GM23338 (cell line): ENCODE results near the gene GRM4. TPM values are rescaled to one million over a fixed set of nuclear protein-coding genes. Genes with fewer than 3 reads are reported as not detected.

Source experiments
- ATAC-seq: fragments of 200-7000 bp; cut with Tn5 transposase; 3 replicates; pipeline ENCODE4 v1.9.1; 2020
- DNase-seq: peaks from one replicate; pipeline ENCODE4 v3.0.0-alpha.2; 2015; ENCODE audit warnings: low spot score
- H2AFZ ChIP-seq: fragments of 200-600 bp; sonication (generic); 2 replicates; pipeline ENCODE4 v1.8.0; 2016; ENCODE audit warnings: antibody characterized with exemption, mild to moderate bottlenecking, moderate library complexity
- H3F3A ChIP-seq: fragments of 200-600 bp; sonication (generic); replicated peaks from 2 replicates; pipeline ENCODE4 v1.8.0; 2017; ENCODE audit warnings: antibody characterized with exemption, mixed run types, low read depth
- H3K27ac ChIP-seq: fragments of 200-600 bp; sonication (generic); 2 replicates; pipeline ENCODE4 v1.6.1; 2016; ENCODE audit warnings: low read depth
- H3K27me3 ChIP-seq: fragments of 200-600 bp; sonication (generic); 2 replicates; pipeline ENCODE4 v1.8.0; 2016; ENCODE audit warnings: mild to moderate bottlenecking, mixed run types, moderate library complexity; ENCODE audit not compliant: insufficient read depth
- H3K36me3 ChIP-seq: fragments of 200-600 bp; sonication (generic); 2 replicates; pipeline ENCODE4 v1.8.0; 2016; ENCODE audit warnings: mild to moderate bottlenecking; ENCODE audit not compliant: insufficient read depth
- H3K4me1 ChIP-seq: fragments of 200-600 bp; sonication (generic); 2 replicates; pipeline ENCODE4 v1.8.0; 2016; ENCODE audit warnings: mild to moderate bottlenecking, moderate library complexity; ENCODE audit not compliant: insufficient read depth
- H3K4me2 ChIP-seq: fragments of 200-600 bp; sonication (generic); 2 replicates; pipeline ENCODE4 v1.7.1; 2017; ENCODE audit warnings: mixed run types
- H3K4me3 ChIP-seq: fragments of 200-600 bp; sonication (generic); 2 replicates; pipeline ENCODE4 v1.6.1; 2016; ENCODE audit warnings: mixed run types
- H3K79me2 ChIP-seq: fragments of 200-600 bp; sonication (generic); replicated peaks from 2 replicates; pipeline ENCODE4 v1.8.0; 2017; ENCODE audit warnings: mild to moderate bottlenecking; ENCODE audit not compliant: insufficient read depth
- H3K9me2 ChIP-seq: fragments of 200-600 bp; sonication (generic); 2 replicates; pipeline ENCODE4 v1.8.0; 2017; ENCODE audit not compliant: insufficient read depth
- H4K20me1 ChIP-seq: fragments of 200-600 bp; sonication (generic); replicated peaks from 2 replicates; pipeline ENCODE4 v1.8.0; 2017; ENCODE audit warnings: mild to moderate bottlenecking; ENCODE audit not compliant: insufficient read depth
- H3K27ac Mint-ChIP-seq: 2 replicates; pipeline ENCODE4 v1.8.0; 2020; ENCODE audit warnings: inconsistent platforms, mild to moderate bottlenecking, moderate library complexity, mixed read lengths
- H3K27me3 Mint-ChIP-seq: 3 replicates; pipeline ENCODE4 v1.8.0; 2022; ENCODE audit warnings: low read depth, mild to moderate bottlenecking, moderate library complexity, mixed read lengths, inconsistent platforms; ENCODE audit not compliant: insufficient read depth, poor library complexity
- H3K36me3 Mint-ChIP-seq: 3 replicates; pipeline ENCODE4 v1.8.0; 2021; ENCODE audit warnings: low read depth, mild to moderate bottlenecking, inconsistent platforms, moderate library complexity, mixed read lengths
- H3K4me1 Mint-ChIP-seq: 3 replicates; pipeline ENCODE4 v1.8.0; 2020; ENCODE audit warnings: mild to moderate bottlenecking, inconsistent platforms, mixed read lengths
- H3K4me3 Mint-ChIP-seq: 3 replicates; pipeline ENCODE4 v1.8.0; 2021; ENCODE audit warnings: moderate library complexity, mild to moderate bottlenecking, inconsistent platforms, mixed read lengths
- H3K9me3 Mint-ChIP-seq: 3 replicates; pipeline ENCODE4 v1.8.0; 2020; ENCODE audit warnings: moderate library complexity, mild to moderate bottlenecking, inconsistent platforms, mixed read lengths
- EZH2 ChIP-seq: fragments of 200-600 bp; sonication (generic); IDR thresholded peaks from one replicate; pipeline ENCODE4 v1.8.0; 2017; ENCODE audit warnings: antibody characterized with exemption, mild to moderate bottlenecking, low read depth; ENCODE audit not compliant: unreplicated experiment
- POLR2AphosphoS5 ChIP-seq: IDR thresholded peaks from 2 replicates; pipeline ENCODE4 v1.6.1; 2016; ENCODE audit warnings: antibody characterized with exemption, low read depth
- STAT1 ChIP-seq: IDR thresholded peaks from one replicate; pipeline ENCODE4 v1.6.1; 2016; ENCODE audit warnings: antibody characterized with exemption; ENCODE audit not compliant: unreplicated experiment
- ZNF331 ChIP-seq: fragments of 250-450 bp; sonication (Bioruptor Pico); IDR thresholded peaks from 2 replicates; pipeline ENCODE4 v1.5.0; 2020; ENCODE audit warnings: low read depth, mild to moderate bottlenecking, moderate library complexity
- polyA plus RNA-seq: library from polyadenylated mRNA; unstranded; fragments of >200 nt; fragmentation: Nextera tagmentation; extraction: Ambion mirVana; gene quantifications from 2 replicates; pipeline ENCODE4 v1.2.1, GENCODE V29; 2016
- total RNA-seq: library from RNA; depleted of rRNA; stranded (reverse); fragments of >200 nt; shearing (Covaris generic); gene quantifications from 2 replicates; pipeline ENCODE4 v1.2.3, GENCODE V29; 2014
- TF ChIP-seq, protein P1 (sequence below): IDR thresholded peaks from one replicate; pipeline ENCODE4 v1.6.1; 2018; ENCODE audit warnings: antibody characterized with exemption; ENCODE audit not compliant: unreplicated experiment
- TF ChIP-seq, protein P2 (sequence below), 2 experiments: fragments of 200-600 bp in 1 of 2; sonication (generic) in 1 of 2; conservative IDR thresholded peaks; 2 replicates each; pipeline versions ENCODE4 v1.5.1 to v1.6.1; 2016 to 2017; ENCODE audit warnings: antibody characterized with exemption in 2 of 2, low read depth in 2 of 2, mild to moderate bottlenecking in 2 of 2, moderate library complexity in 1 of 2
- TF ChIP-seq, protein P3 (sequence below): IDR thresholded peaks from 2 replicates; pipeline ENCODE4 v1.6.1; 2016; ENCODE audit warnings: antibody characterized with exemption

Gene GRM4
- total and polyA plus RNA-seq, 2 experiments from 2014 or later, result 7.0 to 30.6 TPM

DNA sequence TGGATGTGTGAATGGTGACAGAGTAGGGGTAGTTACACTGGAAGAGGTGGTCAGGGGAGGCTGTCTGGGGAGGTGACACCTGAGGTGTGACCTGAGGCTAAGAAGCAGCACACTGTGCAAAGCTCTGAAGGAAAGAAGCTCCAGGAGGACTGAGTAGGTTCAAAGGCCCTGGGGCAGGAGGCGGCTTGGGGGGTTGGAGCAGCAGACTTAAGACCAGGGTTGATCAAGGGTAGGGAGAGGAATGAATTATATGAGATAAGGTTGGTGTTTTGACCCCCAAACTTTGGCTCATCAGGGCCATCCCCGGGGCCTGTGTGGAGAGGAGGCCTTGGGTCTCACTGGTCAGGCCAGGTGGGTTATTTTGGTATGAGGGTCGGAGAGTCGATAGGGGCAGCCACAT, 166.1 kb downstream of the GRM4 start (continued):
- TF ChIP-seq, protein P1, sequence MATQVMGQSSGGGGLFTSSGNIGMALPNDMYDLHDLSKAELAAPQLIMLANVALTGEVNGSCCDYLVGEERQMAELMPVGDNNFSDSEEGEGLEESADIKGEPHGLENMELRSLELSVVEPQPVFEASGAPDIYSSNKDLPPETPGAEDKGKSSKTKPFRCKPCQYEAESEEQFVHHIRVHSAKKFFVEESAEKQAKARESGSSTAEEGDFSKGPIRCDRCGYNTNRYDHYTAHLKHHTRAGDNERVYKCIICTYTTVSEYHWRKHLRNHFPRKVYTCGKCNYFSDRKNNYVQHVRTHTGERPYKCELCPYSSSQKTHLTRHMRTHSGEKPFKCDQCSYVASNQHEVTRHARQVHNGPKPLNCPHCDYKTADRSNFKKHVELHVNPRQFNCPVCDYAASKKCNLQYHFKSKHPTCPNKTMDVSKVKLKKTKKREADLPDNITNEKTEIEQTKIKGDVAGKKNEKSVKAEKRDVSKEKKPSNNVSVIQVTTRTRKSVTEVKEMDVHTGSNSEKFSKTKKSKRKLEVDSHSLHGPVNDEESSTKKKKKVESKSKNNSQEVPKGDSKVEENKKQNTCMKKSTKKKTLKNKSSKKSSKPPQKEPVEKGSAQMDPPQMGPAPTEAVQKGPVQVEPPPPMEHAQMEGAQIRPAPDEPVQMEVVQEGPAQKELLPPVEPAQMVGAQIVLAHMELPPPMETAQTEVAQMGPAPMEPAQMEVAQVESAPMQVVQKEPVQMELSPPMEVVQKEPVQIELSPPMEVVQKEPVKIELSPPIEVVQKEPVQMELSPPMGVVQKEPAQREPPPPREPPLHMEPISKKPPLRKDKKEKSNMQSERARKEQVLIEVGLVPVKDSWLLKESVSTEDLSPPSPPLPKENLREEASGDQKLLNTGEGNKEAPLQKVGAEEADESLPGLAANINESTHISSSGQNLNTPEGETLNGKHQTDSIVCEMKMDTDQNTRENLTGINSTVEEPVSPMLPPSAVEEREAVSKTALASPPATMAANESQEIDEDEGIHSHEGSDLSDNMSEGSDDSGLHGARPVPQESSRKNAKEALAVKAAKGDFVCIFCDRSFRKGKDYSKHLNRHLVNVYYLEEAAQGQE, result no peak
- TF ChIP-seq, protein P2, sequence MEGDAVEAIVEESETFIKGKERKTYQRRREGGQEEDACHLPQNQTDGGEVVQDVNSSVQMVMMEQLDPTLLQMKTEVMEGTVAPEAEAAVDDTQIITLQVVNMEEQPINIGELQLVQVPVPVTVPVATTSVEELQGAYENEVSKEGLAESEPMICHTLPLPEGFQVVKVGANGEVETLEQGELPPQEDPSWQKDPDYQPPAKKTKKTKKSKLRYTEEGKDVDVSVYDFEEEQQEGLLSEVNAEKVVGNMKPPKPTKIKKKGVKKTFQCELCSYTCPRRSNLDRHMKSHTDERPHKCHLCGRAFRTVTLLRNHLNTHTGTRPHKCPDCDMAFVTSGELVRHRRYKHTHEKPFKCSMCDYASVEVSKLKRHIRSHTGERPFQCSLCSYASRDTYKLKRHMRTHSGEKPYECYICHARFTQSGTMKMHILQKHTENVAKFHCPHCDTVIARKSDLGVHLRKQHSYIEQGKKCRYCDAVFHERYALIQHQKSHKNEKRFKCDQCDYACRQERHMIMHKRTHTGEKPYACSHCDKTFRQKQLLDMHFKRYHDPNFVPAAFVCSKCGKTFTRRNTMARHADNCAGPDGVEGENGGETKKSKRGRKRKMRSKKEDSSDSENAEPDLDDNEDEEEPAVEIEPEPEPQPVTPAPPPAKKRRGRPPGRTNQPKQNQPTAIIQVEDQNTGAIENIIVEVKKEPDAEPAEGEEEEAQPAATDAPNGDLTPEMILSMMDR (conservative IDR thresholded peaks at IDR 0.05; ENCODE audit: low read depth in 2 of 2), result no peak
- TF ChIP-seq EZH2 (no peak), STAT1 (no peak), ZNF331 (no peak)

DNA sequence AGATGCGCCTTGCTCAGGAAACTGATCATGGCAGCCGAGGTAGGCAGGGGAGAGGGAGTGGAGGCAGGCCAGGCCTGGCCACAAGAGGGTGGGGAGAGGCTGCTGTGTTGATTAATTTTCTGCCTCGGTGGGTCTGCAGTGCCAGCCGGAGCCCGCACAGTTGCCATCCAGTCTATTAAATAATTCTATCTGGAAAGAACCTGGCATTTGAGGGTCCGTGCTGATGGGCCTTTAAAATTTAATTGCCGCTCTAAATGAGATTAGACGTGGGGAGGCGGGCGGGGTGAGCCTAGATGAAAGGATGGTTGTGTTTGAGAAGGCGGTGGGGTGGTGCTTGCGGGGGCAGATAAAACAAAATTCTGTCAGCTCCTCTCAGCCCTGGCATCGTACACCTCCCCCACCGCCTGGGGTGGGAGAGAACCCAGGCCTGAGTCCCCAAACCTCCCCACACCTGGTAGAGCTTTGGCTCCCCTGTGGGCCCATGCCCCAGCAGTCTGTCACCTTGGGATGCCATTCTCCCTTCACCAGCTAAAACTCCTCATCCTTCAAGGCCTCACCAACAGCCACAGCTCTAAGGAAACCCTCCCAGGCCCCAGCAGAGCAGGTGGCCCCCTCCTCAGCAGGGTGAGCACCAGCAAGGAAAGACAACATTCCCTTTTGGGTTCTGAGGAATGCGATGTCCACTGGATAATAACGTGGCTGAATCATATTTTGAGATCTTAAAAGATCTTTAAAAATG, 167.3 kb downstream of the GRM4 start:
- Mint-ChIP-seq H3K36me3 (no peaks in the 10 kb centered on the region), H3K4me1 (peaks cover 11% of the 10 kb centered on the region), H3K27me3 (peaks cover 16% of the 10 kb centered on the region), H3K4me3 (no peak overlapping the region), H3K27ac (no peak overlapping the region), H3K9me3 (no peaks in the 10 kb centered on the region)
- Histone ChIP-seq H3K36me3 (no peaks in the 10 kb centered on the region), H3F3A (no peaks in the 10 kb centered on the region), H3K79me2 (no peaks in the 10 kb centered on the region), H3K27me3 (peaks cover 28% of the 10 kb centered on the region), H3K4me2 (no peak overlapping the region), H3K9me2 (no peaks in the 10 kb centered on the region), H4K20me1 (no peaks in the 10 kb centered on the region), H3K4me1 (peaks cover 9% of the 10 kb centered on the region), H3K4me3 (no peak overlapping the region), H3K27ac (no peak overlapping the region), H2AFZ (no peak overlapping the region)
- TF ChIP-seq, protein P1, result no peak
- no peak for TF ChIP-seq POLR2AphosphoS5
- TF ChIP-seq, protein P3, sequence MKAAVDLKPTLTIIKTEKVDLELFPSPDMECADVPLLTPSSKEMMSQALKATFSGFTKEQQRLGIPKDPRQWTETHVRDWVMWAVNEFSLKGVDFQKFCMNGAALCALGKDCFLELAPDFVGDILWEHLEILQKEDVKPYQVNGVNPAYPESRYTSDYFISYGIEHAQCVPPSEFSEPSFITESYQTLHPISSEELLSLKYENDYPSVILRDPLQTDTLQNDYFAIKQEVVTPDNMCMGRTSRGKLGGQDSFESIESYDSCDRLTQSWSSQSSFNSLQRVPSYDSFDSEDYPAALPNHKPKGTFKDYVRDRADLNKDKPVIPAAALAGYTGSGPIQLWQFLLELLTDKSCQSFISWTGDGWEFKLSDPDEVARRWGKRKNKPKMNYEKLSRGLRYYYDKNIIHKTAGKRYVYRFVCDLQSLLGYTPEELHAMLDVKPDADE, result no peak
- TF ChIP-seq, protein P2 (conservative IDR thresholded peaks at IDR 0.05; ENCODE audit: low read depth in 2 of 2), result no peak
- DNase-seq (no peak), ATAC-seq (no peak)
